ENCODE data around the gene NUMB. TPM values are rescaled to one million over a fixed set of nuclear protein-coding genes. Genes with fewer than 3 reads are reported as not detected.

The NUMB gene
- 31.3 TPM for polyA plus RNA-seq (ENCODE audit: insufficient read length)

DNA sequence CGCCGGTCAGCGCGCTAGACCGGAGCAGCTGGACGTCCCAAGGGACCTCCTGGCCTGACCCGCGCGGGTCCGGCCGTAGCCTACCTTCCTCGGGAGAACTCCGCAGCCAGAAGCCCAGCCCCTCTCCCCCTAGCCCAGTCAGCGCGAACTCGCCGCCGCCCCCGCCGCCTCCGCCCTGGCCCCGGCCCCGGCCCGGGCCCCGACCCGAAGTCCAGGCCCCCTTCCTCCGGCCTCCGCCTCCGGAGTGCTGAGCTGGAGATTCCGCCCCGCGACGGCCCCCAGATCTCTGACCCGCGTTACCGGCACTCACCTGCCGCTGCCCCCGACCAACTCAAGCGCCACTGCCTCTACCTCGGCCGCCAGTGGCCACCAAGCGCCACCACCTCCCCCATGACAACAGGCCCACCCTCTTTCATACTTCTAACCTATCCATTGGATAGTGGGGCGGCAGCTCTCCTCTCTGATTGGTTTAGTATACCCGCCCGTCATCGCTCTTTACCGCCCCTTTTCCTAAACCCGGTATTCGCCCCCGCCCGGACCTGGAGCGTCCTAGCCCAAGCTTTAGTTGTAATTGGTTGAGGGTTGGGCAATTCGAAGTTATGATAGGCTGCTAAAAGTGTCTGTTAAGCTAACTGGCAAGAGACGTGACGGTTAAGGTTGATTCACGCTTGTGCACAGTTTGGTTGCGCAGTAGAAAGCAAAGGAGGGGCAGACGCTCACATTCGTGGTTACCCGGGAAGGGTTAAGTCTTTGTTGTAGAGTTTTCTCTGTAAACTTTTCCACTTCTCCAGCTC, at the start of gene NUMB:
NUMB (minus strand) TSS at position 364 of the 794 bp plus-strand sequence. CDS start 102,795 bp downstream, outside the sequence.
- peak; percentile 98 for DNase-seq

DNA sequence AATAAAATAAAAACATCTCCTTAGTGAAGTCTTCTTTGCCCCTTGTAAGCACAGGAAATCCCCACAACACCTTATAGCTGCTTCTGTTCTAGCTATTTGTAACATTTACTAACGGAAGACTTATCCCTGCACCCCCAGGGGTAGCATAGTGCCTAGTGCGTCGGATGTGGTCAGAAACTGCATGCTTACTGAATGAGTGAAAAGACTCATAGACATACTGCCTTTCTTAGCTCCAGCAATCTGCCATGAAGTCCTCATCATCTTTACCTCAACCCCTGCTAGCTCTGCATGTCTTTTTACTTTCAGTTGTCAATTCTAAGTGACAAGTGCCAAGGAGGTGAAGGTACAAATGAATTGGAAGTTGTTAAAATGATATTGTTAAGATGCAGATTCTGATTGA, 45.3 kb upstream of the NUMB start:
- DNase-seq: no peak

DNA sequence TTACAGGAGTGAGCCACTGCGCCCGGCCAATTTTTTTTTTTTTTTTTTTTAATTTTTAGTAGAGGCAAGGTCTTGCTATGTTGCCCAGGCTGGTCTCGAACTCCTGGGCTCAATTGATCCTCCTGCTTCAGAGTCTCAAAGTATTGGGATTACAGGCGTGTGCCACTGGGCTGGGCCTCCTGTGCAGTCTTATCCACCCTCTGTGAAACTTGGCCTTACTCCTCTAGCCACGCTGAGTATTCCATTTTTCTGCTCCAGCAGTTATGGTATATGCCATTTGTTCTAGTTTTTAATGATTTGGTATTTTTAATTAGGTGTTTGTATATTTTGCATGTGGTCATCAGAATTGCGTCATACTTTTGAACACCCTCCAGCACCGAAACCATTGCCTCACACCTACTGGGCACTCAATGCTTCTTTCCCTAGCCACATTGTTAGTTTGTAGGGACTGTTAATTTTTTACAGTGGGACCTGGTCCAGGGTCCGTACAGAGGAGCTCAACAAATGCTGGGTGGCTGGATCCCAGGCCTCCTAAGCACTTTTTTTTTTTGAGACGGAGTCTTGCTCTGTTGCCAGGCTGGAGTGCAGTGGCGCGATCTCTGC, 43.8 kb upstream of the NUMB start:
- DNase-seq: no peak

DNA sequence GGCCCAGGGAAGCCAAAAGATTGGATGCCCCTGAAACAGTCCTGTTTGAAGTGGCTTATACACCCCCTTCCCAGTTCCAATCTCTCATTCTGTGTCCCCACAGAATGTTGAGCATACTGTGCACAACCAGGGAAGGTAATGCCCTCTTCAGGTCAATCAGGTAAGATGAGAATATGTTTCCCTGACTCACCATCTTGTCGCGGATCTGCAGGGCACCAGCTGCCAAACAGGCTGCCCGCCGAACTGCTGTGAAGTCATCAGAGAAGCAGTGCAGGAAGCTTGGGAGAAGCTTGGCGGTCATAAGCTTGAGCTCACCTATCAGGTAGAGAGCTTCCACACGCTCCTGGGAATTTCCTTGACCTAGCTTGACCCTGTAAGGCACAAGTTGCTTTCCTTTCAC, 42.0 kb upstream of the NUMB start:
- DNase-seq: no peak

DNA sequence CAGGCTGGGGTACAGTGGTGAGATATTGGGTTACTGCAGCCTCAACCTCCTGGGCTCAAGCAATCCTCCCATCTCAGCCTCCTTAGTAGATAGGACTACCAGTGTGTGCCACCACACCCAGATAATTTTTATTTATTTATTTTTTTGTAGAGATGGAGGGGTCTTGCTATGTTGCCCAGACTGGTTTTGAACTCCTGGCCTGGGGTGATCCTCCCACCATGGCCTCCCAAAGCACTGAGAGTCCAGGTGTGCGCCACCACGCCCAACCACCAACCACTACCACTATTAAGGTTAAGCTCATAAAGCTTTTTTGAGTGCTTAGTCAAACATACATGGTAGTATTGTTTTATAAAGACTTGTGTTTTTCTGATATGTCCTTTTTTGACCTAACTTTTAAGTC, 36.2 kb upstream of the NUMB start:
- DNase-seq: no peak

DNA sequence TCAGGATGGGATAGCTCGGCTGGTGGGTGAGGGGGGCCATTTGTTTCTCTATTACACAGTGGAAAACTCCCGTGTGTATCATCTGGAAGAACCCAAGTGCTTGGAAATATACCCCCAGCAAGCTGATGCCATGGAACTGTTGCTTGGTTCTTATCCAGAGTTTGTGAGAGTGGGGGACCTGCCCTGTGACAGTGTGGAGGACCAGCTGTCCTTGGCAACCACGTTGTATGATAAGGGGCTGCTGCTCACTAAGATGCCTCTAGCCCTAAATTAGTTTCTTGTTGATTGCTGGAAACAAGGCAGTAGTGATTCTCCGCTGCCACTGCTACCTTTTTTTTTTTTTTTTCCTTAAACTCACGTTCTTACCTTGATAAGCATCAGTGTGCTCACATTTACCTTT, 34.3 kb upstream of the NUMB start:
- DNase-seq: no peak

DNA sequence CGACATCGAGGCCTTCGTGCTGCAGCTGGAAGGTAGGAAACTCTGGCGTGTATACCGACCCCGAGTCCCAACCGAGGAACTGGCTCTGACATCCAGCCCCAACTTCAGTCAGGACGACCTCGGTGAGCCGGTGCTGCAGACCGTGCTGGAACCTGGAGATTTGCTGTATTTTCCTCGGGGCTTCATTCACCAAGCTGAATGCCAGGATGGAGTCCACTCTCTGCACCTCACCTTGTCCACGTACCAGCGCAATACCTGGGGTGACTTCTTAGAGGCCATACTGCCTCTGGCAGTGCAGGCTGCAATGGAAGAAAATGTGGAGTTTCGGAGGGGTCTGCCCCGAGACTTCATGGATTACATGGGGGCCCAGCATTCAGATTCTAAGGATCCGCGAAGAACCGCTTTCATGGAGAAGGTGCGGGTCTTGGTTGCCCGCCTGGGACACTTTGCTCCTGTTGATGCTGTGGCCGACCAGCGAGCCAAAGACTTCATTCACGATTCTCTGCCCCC, 33.8 kb upstream of the NUMB start:
- DNase-seq: no peak

DNA sequence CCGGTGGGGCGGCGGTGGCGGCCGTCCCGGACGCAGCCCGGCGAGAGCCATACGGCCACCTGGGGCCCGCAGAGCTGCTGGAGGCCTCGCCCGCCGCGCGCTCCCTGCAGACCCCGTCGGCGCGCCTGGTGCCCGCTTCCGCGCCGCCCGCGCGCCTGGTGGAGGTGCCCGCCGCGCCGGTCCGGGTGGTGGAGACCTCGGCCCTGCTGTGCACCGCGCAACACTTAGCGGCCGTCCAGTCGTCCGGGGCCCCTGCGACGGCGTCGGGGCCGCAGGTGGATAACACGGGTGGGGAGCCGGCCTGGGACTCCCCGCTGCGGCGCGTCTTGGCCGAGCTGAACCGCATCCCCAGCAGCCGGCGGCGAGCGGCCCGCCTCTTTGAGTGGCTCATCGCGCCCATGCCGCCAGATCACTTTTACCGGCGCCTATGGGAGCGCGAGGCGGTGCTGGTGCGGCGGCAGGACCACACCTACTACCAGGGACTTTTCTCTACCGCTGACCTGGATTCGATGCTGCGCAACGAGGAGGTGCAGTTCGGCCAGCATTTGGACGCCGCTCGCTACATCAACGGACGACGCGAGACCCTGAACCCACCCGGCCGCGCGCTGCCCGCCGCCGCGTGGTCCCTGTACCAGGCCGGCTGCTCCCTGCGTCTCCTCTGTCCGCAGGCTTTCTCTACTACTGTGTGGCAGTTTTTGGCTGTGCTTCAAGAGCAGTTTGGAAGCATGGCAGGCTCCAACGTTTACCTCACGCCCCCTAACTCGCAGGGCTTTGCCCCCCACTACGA, 33.1 kb upstream of the NUMB start:
- DNase-seq: peak; percentile 32

DNA sequence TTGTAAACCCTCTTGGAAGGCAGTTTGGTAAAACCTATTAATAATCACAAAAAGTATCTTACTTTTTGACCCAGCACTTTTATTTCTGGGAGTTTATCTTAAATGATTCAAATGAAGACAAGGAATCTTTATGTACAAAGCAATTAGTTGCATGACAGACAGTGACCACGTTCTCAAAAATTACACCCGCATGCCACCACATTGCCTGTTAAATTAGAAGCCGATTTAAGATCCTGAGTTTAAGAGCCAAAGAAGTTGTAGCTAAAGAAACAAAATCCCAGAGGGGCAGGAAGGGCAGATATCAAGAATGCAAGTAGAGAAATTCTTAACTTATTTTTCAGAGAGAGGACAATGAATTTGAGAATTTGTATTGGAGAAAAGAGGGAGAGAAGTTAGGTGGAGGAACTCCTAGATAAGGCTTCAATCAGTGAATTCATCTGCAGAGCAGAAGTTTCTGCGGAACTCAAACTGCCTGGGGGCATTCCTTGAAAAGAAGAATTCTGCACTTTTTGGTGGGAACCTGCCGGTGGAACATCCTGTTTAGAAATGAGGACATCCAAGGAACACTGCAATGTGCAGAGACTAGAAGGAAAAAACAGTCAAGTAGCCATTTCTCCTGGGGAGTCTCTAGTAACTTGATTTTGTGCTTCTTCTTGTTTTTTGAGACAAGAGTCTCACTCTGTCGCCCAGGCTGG, 31.3 kb upstream of the NUMB start:
- no peak for DNase-seq

DNA sequence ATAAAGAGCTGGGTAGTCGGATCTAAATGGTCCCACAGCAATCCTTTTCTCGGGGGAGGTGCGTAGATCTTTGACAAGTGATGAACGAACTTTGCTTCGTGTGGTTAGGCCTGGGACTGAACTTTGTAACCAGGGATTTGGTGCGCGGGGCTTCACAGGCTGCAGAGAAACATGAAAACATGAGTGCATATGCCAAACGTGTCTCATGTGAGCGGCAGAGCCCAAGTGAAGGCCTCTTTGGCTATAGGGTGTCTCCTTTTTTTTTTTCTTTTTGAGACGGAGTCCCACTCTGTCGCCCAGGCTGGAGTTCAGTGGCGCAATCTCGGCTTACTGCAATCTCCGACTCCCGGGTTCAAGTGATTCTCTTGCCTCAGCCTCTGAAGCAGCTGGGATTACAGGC, 20.3 kb upstream of the NUMB start:
- DNase-seq: no peak

DNA sequence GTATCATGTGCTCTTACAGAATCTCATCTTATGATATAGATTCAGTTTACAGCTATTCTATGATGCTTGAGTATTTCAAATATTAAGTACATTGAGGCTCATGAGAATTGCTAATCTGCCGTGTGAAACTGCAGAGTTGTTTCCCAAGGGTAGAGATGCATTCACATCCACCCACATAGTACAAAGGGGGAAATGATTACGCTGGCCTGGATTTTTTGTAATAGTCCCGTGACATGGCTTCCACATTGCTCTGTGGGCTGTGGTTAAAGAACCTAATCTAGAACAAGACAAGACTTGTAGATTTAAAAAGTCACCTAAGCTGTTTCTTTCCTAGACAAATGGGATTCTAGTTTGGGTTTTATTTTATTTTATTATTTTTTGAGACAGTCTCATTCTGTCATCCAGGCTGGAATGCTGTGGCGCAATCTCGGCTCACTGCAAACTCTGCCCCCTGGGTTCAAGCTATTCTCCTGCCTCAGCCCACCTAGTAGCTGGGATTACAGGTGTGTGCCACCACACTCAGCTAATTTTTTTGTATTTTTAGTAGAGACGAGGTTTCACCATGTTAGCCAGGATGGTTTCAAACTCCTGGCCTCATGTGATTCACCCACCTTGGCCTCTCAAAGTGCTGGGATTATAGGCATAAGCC, 19.4 kb upstream of the NUMB start:
- DNase-seq: no peak

DNA sequence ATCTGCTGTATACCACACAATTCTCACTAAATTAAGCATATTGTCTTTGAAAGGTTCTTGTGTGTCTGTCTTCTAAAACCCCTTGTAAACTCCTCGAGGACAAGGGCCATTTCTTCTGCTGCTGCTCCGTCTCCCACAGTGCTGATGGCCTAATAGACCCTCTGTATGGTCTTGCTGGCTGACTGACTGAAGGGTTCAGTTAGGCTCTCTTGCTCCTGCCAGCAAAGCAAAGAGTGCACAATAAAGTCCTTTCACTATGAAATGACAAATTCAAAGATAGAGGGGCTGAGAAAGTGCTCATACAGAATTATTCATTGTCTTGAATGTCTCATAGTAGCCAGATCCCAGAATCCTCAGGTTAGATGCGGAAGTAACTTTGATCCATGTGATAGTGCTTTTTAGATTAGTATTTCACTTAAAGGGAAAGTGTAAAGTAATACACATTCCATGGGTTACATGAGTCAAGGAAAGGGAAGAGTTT, 18.1 kb upstream of the NUMB start:
- DNase-seq: no peak

DNA sequence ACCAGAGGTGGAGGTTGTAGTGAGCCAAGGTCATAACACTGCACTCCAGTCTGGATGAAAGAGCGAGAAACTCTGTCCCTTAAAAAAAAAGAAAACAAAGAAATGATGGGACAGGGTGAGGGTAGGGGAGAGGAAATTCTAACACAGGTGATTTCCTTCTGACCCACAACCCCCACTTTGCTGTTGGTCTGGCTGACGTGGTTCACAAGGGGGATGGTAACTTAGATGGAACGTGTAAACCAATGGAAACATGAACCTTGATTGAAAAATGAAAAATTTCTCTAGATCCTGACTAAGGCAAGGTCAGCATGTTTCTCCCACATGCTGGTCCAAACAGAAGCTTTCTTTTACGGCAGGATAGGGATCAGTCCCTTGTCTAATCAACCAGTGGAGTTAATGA, 16.6 kb upstream of the NUMB start:
- DNase-seq: no peak

DNA sequence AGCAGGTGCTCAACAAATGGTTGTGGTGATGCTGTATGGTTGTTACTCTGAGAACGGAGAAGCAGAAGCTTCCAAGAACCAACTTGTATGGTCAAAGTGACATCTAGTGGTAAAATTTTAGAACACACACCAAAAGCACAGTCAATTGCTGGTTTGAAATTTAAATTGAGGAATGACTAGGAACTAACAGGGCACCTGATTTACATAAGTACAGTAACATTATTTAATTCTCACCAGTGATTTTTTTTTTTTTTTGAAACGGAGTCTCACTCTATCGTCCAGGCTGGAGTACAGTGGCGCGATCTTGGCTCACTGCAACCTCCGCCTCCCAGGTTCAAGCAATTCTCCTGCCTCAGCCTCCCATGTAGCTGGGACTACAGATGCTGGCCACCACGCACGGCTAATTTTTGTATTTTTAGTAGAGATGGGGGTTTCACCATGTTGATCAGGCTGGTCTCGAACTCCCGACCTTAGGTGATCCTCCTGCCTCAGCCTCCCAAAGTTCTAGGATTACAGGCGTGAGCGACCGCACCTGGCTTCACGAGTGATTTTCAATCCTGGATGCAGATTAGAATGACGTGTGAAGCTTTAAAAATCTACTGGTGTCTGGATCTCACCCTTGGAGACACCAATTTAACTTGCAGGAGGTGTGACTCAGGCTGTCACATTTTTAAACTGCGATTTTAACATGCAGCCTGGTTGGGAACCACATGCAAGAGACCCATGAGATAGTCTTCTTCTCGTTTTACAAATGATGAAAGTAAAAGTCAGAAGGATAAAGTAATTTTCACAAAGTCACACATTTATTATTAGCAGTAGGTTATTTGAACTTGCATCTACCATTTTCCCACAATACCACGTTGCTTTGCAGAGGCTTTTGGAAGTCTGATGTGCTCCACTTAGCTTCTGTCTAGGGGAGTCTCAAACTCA, 14.1 kb upstream of the NUMB start:
- peak; percentile 61 for DNase-seq

DNA sequence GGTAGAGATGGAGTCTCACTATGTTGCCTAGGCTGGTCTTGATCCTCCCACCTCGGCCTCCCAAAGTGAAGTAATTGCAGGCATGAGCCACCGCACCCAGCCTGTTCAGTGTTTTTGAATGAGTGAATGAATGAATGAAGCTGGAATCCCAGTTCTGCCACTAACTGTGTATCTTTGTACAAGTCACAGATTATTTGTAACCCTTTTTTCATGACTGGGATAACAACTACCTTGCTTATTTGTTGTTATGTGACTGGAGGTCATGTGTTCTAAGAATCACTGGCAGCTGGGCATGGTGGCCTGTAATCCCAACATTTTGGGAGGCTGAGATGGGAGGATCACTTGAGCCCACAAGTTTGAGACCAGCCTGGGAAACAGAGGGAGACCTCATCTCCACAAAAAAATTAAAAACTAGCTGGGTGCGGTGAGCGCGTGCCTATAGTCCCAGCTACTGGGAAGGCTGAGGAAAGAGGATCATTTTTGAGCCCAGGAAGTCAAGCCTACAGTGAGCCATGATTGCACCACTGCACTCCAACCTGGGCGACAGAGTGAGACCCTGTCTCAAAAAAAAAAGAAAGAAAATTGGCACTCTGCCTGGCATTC, 13.3 kb upstream of the NUMB start:
- DNase-seq: no peak

DNA sequence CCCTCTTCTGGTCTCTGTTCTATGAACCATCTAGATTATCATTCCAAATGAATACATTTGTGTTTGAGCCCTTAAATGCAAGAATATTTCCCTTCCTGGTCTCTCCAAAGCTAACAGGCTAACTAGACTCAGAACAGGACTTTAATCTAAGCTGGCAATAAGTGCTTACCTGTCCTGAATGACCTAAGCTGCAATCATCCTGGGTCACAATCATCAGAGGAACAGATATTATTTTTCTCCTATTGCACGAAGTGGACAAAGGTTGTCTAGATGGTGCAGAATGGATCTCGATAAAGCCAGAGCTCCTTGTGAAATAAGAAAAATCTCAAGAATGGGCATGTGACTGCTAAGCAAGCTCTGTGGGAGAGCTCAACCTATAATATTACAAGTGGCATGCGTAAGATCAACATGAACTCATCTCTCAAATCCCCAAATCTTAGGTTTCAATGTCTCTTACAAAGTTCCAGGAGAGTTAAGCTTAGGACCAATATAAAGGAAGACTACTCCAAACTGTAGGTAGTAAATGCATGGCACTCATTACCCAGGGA, 10.6 kb upstream of the NUMB start:
- no peak for DNase-seq

DNA sequence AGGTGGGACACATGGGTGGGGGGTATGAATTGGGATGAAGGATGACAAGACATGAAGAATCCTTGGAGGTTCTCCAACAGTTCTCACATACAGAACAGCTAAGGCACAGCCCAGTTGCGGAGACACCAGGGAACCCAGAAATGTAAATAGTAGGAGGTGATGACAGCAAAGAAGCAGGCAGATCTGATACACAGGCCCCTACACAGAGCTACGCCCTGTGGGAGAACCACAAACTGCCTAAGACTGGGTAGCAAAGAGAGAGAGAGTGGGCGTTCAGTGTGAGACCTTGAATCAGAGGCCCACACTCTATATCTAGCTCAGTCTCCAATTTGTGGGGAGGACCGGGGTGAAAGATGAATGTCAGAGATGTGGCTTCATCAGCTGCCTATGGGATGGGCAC, 9.5 kb upstream of the NUMB start:
- no peak for DNase-seq

DNA sequence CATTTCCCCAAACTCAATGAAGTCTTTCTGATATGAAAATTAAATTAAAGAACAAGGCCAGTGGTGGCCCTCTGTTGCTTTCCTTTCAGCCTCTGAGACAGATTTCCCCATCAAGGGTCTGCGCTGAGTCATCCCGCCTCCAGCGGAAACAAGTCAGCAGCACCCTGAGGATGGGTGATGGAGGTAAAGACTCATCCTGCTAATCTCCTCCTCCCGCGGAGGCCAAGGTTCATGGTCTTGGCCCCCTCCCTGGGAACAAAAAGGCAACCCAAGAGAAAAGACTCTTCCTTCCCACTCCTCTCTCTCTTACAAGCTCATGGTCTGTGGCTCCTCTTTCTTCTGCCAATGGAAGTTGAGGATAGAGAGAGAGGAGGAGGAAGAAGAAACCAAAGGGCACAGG, 9.0 kb upstream of the NUMB start:
- no peak for DNase-seq

DNA sequence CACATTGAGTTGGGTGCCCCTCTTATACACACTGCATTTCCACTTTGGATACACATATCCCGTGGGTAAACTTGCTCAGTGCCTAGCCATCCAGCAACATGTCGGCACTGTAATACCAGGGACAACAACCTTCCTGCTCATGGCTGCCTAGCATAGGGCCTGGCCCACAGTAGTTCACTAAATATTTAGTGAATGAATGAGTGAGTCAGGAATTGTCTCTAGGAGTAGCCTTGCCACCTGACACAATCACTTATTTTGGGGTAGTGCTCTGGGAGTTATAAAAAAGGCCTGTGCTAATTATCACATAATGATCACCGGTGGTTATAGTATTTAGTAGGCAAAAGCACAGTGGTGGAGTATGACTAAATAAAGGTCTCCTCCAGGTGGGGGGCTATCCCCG, 8.5 kb upstream of the NUMB start:
- no peak for DNase-seq

Measured in hindlimb muscle (tissue), 1 donor.